Astrocyte (in vitro differentiated cells and primary cell): Measurements from ENCODE around the gene CCNB1IP1. TPM values are rescaled to one million over a fixed set of nuclear protein-coding genes. Genes with fewer than 3 reads are reported as not detected.
A peak's percentile ranks its signal among the peaks of the same experiment; 100 is the strongest.

Experiments used
- DNase-seq: peaks from one replicate; pipeline ENCODE4 v3.0.0-alpha.2; 2010; ENCODE audit warnings: low read depth
- FAIRE-seq: peaks from 2 replicates; lab custom pipeline; 2011; peaks lifted over from hg19 to GRCh38; lab: Jason Lieb, UNC
- H2AFZ ChIP-seq: 2 replicates; pipeline ENCODE4 v1.6.0; 2012; ENCODE audit warnings: low read depth, low read length, inconsistent platforms
- H3K27ac ChIP-seq: 2 replicates; pipeline ENCODE4 v1.5.1; 2011; ENCODE audit warnings: low read depth, low read length, inconsistent platforms
- H3K27me3 ChIP-seq: 2 replicates; pipeline ENCODE4 v1.6.0; 2011; ENCODE audit warnings: low read length, inconsistent platforms; ENCODE audit not compliant: insufficient read depth
- H3K36me3 ChIP-seq: 2 replicates; pipeline ENCODE4 v1.5.1; 2011; ENCODE audit warnings: low read length, inconsistent platforms; ENCODE audit not compliant: insufficient read depth
- H3K4me1 ChIP-seq: 2 replicates; pipeline ENCODE4 v1.5.1; 2011; ENCODE audit warnings: low read length, inconsistent platforms; ENCODE audit not compliant: insufficient read depth
- H3K4me2 ChIP-seq: 2 replicates; pipeline ENCODE4 v1.6.0; 2012; ENCODE audit warnings: low read length, inconsistent platforms
- H3K4me3 ChIP-seq: 2 replicates; pipeline ENCODE4 v1.5.1; 2011; ENCODE audit warnings: low read depth, mild to moderate bottlenecking, low read length, inconsistent platforms; ENCODE audit not compliant: insufficient read depth
- H3K79me2 ChIP-seq: 2 replicates; pipeline ENCODE4 v1.6.0; 2012; ENCODE audit warnings: mild to moderate bottlenecking, low read length, inconsistent platforms; ENCODE audit not compliant: insufficient read depth
- H3K9ac ChIP-seq: 2 replicates; pipeline ENCODE4 v1.6.0; 2012; ENCODE audit warnings: mild to moderate bottlenecking, low read length, inconsistent platforms
- H3K9me3 ChIP-seq: 2 replicates; pipeline ENCODE4 v1.5.1; 2012; ENCODE audit warnings: low read depth, mild to moderate bottlenecking, low read length, inconsistent platforms; ENCODE audit not compliant: insufficient read depth
- H4K20me1 ChIP-seq: 2 replicates; pipeline ENCODE4 v1.6.0; 2012; ENCODE audit warnings: low read length, inconsistent platforms; ENCODE audit not compliant: insufficient read depth
- H3K27ac Mint-ChIP-seq: one replicate; pipeline ENCODE4 v1.8.0; 2021; ENCODE audit warnings: mild to moderate bottlenecking, mixed read lengths; ENCODE audit not compliant: unreplicated experiment
- H3K27me3 Mint-ChIP-seq: one replicate; pipeline ENCODE4 v1.8.0; 2021; ENCODE audit warnings: low read depth, mixed read lengths; ENCODE audit not compliant: unreplicated experiment
- H3K36me3 Mint-ChIP-seq: one replicate; pipeline ENCODE4 v1.8.0; 2021; ENCODE audit warnings: low read depth, mixed read lengths; ENCODE audit not compliant: unreplicated experiment
- H3K4me1 Mint-ChIP-seq: one replicate; pipeline ENCODE4 v1.8.0; 2021; ENCODE audit warnings: low read depth, mixed read lengths; ENCODE audit not compliant: unreplicated experiment
- H3K4me3 Mint-ChIP-seq: one replicate; pipeline ENCODE4 v1.8.0; 2021; ENCODE audit warnings: mild to moderate bottlenecking, moderate library complexity, mixed read lengths; ENCODE audit not compliant: unreplicated experiment
- H3K9me3 Mint-ChIP-seq: one replicate; pipeline ENCODE4 v1.8.0; 2021; ENCODE audit warnings: mild to moderate bottlenecking, mixed read lengths; ENCODE audit not compliant: unreplicated experiment
- EZH2 ChIP-seq: IDR thresholded peaks from 2 replicates; pipeline ENCODE4 v1.6.1; 2012; ENCODE audit warnings: mild to moderate bottlenecking, low read length, inconsistent platforms; ENCODE audit not compliant: insufficient read depth
- total RNA-seq: library from RNA; stranded (reverse); gene quantifications from 2 replicates; pipeline ENCODE4 v1.2.1, GENCODE V29; 2021
- TF ChIP-seq, protein P1 (sequence below): IDR thresholded peaks from 2 replicates; pipeline ENCODE4 v1.5.1; 2011; ENCODE audit warnings: low read depth, mild to moderate bottlenecking, inconsistent platforms, low read length, moderate library complexity; ENCODE audit not compliant: insufficient read depth

CCNB1IP1 gene
- total RNA-seq, 1 donor from 2014 or later, result 89.1 TPM

DNA sequence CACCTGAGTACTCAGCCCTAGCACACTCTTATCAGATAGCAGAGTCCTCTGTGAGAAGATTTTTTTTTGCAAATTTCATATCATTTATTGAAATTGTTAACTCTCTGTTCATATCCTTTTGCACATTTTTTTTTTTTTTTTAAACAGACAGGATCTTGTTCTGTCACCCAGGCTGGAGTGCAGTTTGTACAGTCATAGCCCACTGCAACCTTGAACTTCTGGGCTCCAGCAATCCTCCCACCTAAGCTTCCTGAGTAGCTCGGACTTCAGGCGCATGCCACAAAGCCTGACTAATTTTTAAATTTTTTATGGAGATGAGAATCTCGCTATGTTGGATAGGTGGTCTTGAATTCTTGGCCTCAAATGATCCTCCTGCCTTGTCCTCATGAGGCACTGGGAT is 14.7 kb upstream of the CCNB1IP1 start:
- Mint-ChIP-seq H3K27me3 (no peaks in the 10 kb centered on the region), H3K36me3 (peaks cover 9% of the 10 kb centered on the region), H3K4me1 (no peaks in the 10 kb centered on the region), H3K4me3 (no peak overlapping the region), H3K9me3 (no peaks in the 10 kb centered on the region), H3K27ac (no peak overlapping the region)
- TF ChIP-seq, protein P1, sequence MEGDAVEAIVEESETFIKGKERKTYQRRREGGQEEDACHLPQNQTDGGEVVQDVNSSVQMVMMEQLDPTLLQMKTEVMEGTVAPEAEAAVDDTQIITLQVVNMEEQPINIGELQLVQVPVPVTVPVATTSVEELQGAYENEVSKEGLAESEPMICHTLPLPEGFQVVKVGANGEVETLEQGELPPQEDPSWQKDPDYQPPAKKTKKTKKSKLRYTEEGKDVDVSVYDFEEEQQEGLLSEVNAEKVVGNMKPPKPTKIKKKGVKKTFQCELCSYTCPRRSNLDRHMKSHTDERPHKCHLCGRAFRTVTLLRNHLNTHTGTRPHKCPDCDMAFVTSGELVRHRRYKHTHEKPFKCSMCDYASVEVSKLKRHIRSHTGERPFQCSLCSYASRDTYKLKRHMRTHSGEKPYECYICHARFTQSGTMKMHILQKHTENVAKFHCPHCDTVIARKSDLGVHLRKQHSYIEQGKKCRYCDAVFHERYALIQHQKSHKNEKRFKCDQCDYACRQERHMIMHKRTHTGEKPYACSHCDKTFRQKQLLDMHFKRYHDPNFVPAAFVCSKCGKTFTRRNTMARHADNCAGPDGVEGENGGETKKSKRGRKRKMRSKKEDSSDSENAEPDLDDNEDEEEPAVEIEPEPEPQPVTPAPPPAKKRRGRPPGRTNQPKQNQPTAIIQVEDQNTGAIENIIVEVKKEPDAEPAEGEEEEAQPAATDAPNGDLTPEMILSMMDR, result no peak
- TF ChIP-seq EZH2, result no peak
- FAIRE-seq, result no peak
- Histone ChIP-seq H3K4me2 (no peak overlapping the region), H3K4me1 (peaks cover 5% of the 10 kb centered on the region), H3K27me3 (no peaks in the 10 kb centered on the region), H3K4me3 (no peak overlapping the region), H3K9ac (no peak overlapping the region), H3K27ac (no peak overlapping the region), H3K79me2 (peaks cover 24% of the 10 kb centered on the region), H2AFZ (no peak overlapping the region), H3K9me3 (no peaks in the 10 kb centered on the region), H3K36me3 (peaks cover 50% of the 10 kb centered on the region), H4K20me1 (no peaks in the 10 kb centered on the region)
- no peak for DNase-seq

DNA sequence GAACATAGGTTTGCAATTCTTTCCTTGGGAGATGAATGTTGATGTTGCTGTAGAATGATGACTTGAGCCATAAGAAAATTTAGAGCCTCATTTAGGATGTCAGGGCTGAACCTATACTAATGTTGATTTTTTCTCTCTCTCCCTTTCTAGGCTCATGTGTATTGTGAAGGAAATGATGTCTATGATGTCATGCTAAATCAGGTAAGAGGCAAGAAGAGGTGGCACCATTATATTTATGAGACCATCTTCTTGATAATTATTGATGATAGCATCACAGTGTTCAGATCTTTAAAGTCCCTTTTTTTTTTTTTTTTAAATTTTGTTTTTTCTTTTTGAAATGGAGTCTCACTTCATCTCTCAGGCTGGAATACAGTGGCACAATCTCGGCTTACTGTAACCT is 13.6 kb upstream of the CCNB1IP1 start:
- no peak overlapping the region for H3K27ac Mint-ChIP-seq
- no peaks in the 10 kb centered on the region for H3K9me3 Mint-ChIP-seq
- H3K36me3 Mint-ChIP-seq, result peaks cover 7% of the 10 kb centered on the region
- FAIRE-seq, result no peak
- no peaks in the 10 kb centered on the region for H3K27me3 Mint-ChIP-seq
- H3K79me2 ChIP-seq, result peaks cover 24% of the 10 kb centered on the region
- no peaks in the 10 kb centered on the region for H4K20me1 ChIP-seq
- no peaks in the 10 kb centered on the region for H3K4me1 Mint-ChIP-seq
- H3K4me3 ChIP-seq, result no peak overlapping the region
- H3K4me2 ChIP-seq, result no peak overlapping the region
- no peak overlapping the region for H3K9ac ChIP-seq
- no peak overlapping the region for H3K27ac ChIP-seq
- no peak for DNase-seq
- no peaks in the 10 kb centered on the region for H3K27me3 ChIP-seq
- H3K4me1 ChIP-seq, result peaks cover 5% of the 10 kb centered on the region
- H3K36me3 ChIP-seq, result peaks cover 39% of the 10 kb centered on the region
- no peak overlapping the region for H2AFZ ChIP-seq
- no peak overlapping the region for H3K4me3 Mint-ChIP-seq
- no peak for TF ChIP-seq EZH2
- TF ChIP-seq, protein P1, result no peak
- no peaks in the 10 kb centered on the region for H3K9me3 ChIP-seq

DNA sequence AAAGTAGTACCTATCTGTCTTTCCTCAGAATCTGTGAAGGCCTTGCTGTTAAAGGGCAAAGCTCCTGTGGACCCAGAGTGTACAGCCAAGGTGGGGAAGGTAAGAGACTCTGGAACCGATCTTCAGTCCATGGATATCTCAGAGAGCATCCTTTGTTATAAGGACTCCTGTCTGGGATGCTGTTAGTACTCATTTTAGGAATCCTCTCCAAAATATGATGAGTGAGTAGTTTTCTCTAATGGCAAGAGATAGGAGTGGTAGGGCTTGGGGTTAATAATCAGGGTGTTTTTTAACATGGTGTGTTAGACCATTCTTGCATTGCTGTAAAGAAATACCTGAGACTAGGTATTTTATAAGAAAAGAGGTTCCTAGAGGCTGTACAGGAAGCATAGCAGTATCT is 12.3 kb upstream of the CCNB1IP1 start:
- H2AFZ ChIP-seq, result no peak overlapping the region
- no peaks in the 10 kb centered on the region for H3K4me1 Mint-ChIP-seq
- DNase-seq (no peak), FAIRE-seq (no peak)
- no peak overlapping the region for H3K27ac ChIP-seq
- H3K9me3 ChIP-seq, result no peaks in the 10 kb centered on the region
- H3K27me3 ChIP-seq, result no peaks in the 10 kb centered on the region
- H3K79me2 ChIP-seq, result peaks cover 24% of the 10 kb centered on the region
- no peaks in the 10 kb centered on the region for H4K20me1 ChIP-seq
- H3K4me2 ChIP-seq, result no peak overlapping the region
- H3K27me3 Mint-ChIP-seq, result no peaks in the 10 kb centered on the region
- H3K4me3 Mint-ChIP-seq, result no peak overlapping the region
- TF ChIP-seq, protein P1, result no peak
- no peak for TF ChIP-seq EZH2
- H3K4me3 ChIP-seq, result no peak overlapping the region
- H3K36me3 ChIP-seq, result peaks cover 33% of the 10 kb centered on the region
- peak overlapping the region; percentile 41 for H3K9ac ChIP-seq
- peak overlapping the region; percentile 16 for H3K27ac Mint-ChIP-seq
- H3K9me3 Mint-ChIP-seq, result no peaks in the 10 kb centered on the region
- H3K36me3 Mint-ChIP-seq, result peaks cover 5% of the 10 kb centered on the region
- H3K4me1 ChIP-seq, result peaks cover 5% of the 10 kb centered on the region
